Nucleus accumbens (tissue), 56 donors: ENCODE results near the gene TTC24.
A peak's percentile ranks its signal among the peaks of the same experiment; 100 is the strongest.
"Not testable (repeated sequence)": the region's sequence is repeated elsewhere in the genome, so short reads cannot be mapped to it uniquely, and the experiment has no call there.

ENCODE experiments used
- DNase-seq, 56 donors: peaks; one replicate each; lab custom pipeline; 2025; lab: John Stamatoyannopoulos, UW

Gene TTC24

DNA sequence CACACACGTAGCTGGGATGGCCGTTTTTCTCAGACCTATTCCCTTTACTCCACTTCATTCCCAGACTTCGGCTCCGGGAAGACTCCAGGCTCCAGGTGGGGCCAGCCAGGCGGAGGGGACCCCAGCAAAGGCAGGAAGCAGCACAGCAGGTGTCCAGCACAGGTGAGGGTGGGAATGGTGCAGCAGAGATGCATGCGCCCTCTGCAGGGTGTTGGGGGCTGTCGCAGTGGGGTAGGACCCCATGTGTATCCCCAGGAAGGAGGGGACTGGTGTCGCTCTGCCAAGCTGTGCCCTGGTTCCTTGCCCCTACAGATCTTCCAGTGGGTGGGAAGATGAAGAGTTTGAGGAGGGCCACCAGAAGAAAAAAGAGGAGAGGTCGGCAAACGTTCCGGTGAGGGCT, 5.3 kb downstream of the TTC24 start:
- DNase-seq: no peak

DNA sequence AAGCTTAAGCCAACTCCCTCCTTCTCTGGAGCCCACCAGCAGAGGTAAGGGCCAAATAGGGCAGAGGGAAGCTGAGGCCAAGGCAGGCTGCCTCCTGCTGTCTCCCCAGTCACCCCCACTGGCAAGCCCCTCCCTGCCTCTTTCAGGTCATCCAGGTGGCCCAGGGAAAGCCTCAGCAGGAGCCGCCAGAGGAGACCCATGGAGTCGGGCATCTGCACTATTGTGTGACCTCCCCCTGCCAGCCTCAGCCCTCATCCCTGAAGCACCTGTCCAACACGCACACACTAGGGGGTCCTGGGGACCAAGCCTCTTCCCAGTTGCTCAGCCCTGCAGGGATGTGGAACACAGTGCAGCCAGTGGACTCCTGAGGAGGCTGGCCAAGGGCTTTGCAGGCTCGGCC, 6.8 kb downstream of the TTC24 start:
- DNase-seq: no peak

DNA sequence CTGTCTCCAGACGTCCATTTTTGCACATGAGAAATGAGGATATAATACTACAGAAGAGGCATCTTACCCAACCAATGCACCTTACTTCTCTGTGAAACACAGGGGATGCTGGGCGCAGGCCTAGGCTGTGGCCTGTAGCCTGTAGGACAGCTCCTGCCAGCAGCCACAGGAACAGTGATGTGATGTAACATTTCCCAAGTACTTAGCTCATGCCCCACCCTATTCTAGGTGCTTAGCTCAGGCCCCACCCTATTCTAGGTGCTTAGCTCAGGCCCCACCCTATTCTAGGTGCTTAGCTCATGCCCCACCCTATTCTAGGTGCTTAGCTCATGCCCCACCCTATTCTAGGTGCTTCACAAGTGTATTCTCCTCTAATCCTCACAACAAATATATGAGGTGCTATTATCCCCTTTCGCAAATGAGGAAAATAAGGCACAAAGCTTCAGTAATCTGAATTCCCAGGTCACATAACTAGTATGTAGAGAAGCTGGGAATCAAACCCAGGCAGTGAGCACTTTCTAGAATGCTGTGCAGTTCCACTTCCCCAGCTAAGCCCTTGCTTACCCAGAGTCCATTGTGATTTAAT, 7.5 kb downstream of the TTC24 start:
- DNase-seq: no peak

DNA sequence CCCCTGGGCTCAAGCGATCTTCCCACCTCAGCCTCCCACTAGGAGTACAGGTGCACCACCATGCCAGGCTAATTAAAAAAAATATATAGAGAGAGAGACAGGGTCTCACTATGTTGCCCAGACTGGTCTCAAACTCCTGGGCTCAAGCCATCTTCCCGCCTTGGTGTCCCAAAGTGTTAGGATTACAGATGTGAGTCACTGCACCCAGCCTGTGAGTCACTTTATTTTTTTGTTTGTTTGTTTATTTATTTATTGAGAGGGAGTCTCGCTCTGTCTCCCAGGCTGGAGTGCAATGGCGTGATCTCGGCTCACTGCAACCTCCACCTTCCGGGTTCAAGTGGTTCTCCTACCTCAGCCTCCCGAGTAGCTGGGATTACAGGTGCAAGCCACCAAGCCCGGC, 8.4 kb downstream of the TTC24 start:
- not testable (repeated sequence) for DNase-seq

DNA sequence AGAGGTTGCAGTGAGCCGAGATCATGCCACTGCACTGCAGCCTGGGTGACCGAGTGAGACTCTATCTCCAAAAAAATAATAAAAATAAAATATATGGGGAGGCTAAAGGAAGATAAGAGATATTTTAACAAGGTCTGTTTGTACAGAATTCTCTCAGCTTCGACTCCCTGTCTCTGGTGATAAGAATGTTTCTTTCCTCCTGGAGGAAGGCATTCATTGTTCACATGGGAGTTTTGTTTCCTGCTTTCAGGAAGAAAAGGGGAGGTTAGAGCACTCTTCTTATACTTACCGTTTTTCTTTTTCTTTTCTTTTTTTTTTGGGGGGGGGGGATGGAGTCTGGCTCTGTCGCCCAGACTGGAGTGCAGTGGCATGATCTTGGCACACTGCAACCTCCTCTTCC, 10.0 kb downstream of the TTC24 start:
- DNase-seq: no peak

DNA sequence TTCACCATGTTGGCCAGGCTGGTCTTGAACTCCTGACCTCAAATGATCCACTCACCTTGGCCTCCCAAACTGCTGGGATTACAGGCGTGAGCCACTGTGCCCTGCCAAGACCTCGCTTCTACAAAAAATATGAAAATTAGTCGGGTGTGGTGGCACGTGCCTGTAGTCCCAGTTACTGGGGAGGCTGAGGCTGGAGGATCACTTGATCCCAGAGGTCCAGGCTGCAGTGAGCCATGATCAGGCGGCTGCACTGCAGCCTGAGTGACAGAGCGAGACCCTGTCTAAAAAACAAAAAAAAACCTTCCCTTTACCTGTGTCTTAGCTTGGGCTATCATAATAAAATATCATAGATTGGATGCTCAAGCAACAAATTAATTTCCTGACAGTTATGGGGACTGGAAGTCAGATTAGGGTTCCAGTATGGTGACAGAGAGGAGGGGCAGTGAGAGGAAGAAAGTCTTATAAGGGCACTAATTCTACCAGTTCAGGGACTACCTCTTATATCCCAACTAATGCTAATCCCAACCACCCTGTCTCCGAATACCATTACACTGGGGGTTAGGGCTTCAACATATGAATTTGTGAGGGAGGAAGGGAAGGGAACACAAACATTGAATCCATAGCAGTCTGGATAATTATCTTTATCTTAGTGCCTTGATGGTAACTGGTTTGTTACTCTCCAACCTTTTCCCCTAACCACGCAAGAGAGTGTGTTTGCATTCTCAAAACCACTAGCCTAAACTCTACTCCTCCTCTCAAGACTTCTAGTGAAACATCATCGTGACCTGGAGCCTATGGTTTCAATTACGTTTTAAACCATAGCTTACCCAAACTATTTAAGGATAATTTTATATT, 11.0 kb downstream of the TTC24 start:
- no peak for DNase-seq

DNA sequence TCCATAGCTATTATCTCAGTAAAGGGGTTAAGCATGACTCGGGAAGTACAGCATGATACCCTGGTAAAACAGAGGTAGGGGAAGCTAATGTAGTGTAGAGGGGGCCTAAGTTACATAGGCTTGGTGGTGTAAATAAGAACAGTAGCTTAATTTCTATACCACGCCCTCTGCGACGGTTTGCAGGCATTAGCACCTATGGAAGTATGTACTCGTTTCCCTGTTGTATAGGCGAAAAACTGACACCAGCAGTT, 11.6 kb downstream of the TTC24 start:
- peak in 1 of 56 donors; percentile 54 for DNase-seq

DNA sequence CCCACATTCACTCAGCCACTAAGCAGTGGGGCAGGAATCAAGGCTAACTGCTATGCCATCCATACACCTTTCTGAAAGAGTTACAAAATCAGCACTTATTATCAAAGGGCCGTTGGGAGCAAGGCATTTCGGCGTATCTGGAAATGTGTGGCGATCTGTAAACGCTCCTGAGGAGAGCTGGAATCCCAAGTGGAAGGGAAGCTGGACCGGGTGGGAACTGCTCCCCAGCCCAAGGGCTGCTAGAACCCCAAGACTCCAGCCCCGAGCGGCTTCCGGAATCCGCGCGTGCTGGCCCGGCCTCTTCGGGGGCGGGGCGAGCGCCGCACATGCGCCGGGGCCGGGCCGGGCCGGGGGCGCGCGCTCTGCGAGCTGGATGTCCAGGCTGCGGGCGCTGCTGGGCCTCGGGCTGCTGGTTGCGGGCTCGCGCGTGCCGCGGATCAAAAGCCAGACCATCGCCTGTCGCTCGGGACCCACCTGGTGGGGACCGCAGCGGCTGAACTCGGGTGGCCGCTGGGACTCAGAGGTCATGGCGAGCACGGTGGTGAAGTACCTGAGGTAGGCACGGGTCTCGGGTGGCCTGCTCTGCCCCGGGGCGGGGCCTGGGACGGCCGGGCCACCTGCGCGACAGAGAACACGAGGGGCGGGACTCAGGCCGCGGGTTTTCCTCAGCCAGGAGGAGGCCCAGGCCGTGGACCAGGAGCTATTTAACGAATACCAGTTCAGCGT, 12.1 kb downstream of the TTC24 start, which contains the start of gene NAXE:
TSS of gene NAXE (plus strand) at position 345 of the 726 bp plus-strand sequence. CDS start at position 374, 29 bp downstream.
- peak in 52 of 56 donors; percentile 20 to 83 (median 68) for DNase-seq

DNA sequence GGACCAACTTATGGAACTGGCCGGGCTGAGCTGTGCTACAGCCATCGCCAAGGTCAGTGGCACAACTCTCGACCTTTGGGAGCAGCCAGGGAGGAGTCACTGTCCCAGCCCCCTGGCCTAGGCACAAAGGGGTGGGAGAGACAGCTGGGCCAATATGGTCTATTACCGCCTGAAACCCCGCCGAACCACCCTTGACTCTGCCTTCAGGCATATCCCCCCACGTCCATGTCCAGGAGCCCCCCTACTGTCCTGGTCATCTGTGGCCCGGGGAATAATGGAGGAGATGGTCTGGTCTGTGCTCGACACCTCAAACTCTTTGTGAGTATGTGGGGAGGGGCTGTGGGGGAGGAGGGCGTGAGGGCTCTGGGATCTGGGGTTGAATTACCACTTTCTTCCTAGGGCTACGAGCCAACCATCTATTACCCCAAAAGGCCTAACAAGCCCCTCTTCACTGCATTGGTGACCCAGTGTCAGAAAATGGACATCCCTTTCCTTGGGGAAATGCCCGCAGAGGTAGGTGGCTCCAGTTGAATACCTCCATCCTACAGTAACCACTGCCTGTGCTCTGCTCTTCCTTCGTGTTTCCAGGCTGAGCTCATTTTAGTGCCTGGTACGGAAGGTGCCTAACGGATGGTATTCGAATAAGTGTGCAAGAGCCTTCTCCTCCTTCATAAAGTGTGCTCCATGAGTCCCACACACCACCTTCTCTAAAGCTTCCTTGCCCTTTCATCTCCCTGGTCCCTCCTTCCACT, 12.8 kb downstream of the TTC24 start:
- no peak for DNase-seq

DNA sequence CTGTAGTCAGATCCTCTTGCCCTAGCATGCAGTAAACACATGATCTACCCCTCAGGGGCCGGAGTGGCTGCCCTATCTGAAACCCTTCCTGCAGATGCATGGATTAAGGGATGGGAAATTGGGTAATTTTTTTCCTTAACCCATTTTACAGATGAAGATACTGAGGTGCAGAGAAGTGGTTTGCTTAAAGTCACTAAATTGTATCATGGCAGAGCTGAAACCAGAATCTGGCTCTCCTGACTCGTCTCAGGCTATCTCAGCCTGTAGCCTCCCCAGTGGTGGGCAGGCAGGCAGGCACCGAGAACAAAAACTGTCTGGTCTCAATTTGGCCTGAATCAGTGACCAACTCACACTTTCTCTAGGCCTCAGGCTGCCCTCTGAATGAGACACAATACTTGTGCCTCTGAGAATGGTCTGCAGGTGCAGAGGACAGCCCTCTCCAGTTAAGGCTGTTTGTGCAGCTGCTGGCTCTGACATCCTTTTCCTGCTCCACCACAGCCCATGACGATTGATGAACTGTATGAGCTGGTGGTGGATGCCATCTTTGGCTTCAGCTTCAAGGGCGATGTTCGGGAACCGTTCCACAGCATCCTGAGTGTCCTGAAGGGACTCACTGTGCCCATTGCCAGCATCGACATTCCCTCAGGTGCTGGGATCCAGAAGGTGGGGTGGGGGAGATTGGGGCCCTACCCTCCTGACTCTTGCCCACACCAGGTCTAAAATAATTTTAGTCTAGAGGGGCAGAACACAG, 13.6 kb downstream of the TTC24 start:
- no peak for DNase-seq

DNA sequence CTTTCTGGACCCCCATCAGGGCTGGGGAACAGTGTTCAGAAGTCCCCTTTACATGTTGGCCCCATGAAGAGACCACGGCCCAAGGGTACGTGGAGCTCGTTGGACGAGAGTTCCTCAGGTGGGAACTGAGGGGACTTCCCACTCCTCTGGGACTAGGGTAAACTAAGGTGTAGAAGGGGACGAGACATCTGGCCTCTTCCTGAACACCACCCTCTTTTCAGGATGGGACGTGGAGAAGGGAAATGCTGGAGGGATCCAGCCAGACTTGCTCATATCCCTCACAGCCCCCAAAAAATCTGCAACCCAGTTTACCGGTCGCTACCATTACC, 14.1 kb downstream of the TTC24 start:
- DNase-seq: no peak

DNA sequence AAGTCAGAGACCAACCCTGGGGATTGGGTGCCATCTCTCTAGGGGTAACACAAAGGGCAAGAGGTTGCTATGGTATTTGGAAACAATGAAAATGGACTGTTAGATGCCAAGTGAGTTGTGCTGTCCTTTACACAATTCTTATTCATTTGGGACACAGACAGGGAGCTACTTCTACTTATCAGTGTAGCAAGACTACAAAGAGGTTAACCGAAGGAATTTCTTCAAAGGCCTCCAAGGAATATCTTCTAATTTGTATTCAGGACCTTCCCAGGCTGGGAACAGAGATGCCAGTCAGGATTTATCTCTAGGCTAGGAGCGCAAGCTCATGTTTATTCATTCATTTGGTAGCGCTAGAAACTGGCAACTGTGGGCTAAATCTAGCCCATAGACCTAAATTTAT, 14.7 kb downstream of the TTC24 start:
- DNase-seq: no peak

DNA sequence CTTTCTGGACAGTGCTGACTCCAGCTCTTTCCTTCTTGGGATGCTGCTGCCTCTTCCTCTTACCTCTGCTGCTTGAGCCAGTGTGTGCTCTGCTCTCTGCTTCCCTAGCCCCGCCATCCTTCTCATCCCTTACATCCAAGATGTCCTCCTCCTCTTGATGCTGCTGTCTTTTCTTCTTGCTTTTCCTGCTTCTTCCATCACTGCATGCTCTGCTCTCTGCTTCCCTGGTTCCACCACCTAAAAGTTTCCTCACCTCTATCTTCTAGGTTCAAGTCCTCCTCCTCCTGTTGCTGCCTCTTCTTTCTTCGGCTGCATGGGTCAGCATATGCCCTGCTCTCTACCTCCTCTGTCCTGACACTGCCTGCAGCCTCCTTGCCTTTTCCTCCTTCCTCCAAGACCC, 15.5 kb downstream of the TTC24 start:
- DNase-seq: no peak

DNA sequence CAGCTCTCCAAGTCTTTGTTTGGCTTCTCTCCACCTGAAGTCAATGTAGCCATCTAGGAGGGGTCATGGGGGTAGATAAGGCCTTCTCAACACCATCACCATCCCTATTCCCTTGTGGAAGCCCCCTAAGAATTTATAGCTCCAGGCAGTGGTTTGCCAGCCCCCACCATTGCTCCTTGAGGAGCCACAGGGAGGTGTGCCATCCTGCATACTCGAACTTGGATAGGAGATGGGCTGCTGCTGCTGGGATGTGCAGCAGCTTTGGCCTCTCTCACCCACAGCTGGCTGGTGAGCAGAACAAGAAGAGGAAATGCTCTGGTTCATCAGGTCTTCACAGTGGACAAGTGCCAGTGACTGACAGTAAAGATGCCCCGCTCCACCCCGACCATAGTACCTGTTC, 16.9 kb downstream of the TTC24 start:
- DNase-seq: no peak

DNA sequence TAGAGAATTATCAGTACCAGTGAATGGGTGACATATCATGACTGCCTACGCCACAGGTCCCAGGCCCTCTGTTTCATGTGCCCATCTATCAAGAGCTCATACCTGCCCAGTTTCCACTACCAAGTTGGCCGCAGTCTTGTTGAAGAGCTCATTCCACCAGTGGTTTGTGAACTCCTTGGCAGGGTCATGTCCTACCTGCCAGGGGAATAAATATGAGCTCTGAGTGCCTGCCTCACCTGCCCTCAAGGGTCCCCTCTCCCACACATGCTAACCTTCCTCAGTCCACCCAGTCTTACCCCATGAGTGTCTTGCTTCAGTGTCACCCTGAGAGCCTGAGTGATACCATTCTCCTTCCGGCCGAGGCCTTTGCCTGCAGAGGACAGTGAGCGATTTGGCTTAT, 18.6 kb downstream of the TTC24 start:
- DNase-seq: no peak

DNA sequence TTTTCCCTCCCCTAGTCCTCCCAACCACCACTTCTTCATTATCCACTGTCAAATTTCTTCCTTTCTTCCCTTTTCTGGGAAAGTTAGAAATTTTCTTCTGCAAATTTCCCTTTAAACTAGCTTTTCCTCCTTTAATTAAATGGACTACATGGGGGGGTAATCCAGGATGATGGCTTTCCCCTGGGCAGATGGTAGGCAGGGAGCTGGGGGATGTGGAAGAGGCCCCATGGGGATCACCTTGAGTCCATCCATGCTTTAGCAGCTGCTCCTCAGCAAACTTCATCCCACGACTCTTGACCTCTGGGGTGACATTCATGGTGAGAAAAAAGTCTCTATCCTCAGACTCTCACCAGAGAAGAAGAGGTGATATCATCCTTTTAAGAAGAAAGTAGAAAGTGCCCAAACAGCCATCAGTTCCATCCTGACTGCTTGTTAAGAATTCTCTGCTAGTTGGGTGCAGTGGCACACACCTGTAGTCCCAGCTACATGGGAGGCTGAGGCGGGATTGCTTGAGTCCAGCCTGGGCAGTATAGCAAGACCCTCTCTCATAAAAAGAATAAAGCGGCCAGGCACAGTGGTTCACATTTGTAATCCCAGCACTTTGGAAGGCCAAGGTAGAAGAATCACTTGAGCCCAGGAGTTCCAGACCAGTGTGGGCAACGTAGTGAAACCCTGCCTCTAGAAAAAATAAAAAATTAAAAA, 19.4 kb downstream of the TTC24 start:
- DNase-seq: no peak

DNA sequence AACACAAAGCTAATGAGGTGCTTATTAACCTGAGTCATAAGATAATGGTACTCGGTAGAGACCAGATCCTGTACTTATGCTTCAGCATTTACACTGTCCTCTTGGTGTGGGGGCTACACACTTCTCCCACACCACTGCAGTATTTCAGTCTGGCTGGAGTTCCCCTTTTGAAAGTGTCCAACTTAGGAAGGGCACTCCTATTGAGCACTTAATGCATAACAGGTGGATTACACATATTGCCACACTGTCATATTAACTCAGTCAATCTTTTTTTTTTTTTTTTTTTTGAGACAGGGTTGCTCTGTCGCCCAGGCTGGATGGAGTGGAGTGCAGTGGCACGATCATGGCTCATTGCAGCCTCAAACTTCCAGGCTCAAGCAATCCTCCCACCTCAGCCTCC, 20.3 kb downstream of the TTC24 start:
- DNase-seq: no peak

DNA sequence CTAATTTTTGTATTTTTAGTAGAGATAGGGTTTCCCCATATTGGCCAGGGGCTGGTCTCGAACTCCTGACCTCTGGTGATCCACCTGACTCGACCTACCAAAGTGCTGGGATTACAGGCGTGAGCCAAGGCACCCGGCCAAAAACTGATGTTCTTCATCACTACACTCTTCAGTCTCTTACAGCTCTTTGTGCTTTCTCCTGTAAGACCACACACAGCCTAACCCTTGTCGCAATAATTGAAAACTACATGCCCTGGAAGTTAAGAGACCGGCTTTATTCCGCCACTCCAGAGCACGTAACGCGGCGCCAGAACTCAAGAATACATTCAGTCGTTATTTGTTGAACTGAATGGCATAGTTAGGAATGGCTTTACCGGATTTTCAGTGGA, 21.2 kb downstream of the TTC24 start:
- DNase-seq: no peak

DNA sequence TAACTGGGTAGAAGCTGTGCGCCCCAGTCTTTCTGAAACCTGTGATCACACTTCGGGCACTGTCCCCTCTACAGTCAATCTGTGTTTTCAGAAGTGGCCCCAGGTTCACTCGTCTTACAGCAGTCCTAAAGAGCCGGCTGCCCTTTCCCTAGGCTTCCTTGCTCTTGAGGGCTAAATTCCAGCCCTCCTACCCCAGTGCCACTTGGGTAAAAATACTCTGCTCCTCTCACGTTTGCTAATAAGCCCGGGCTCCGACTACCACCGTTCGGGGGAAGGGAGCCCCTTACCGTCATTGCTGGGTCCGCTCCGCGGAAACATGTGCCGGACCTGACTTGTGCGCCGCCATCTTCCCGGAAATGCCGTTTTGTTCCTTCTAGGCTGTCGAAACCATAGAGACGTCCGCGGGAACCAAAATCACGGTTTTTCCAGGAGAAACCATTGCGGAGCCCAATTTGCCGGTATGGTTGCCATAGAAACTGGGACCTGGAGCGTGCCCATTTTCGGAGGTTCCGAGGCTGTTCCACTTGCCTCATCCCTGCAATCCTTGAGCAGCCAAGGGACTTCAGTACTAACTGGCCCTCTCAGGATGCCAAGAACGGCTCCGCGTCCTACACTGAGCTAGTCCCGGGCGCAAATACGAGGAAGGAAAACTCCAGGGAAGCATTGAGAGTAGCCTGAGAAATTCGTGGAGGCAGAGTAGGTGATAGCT, 21.8 kb downstream of the TTC24 start, which contains the start of gene GPATCH4:
TSS of gene GPATCH4 (minus strand) at position 358 of the 709 bp plus-strand sequence.
- DNase-seq: peak in 55 of 56 donors; percentile 43 to 93 (median 74)
